Measurements from ENCODE around the gene ITCH. TPM values are rescaled to one million over a fixed set of nuclear protein-coding genes. Genes with fewer than 3 reads are reported as not detected.

Gene ITCH
- total and polyA plus RNA-seq, 2 of the 8 experiments (the other 6 are each of a cell fraction or from before 2014, with no cell fraction given): 3.9 to 45.2 TPM

DNA sequence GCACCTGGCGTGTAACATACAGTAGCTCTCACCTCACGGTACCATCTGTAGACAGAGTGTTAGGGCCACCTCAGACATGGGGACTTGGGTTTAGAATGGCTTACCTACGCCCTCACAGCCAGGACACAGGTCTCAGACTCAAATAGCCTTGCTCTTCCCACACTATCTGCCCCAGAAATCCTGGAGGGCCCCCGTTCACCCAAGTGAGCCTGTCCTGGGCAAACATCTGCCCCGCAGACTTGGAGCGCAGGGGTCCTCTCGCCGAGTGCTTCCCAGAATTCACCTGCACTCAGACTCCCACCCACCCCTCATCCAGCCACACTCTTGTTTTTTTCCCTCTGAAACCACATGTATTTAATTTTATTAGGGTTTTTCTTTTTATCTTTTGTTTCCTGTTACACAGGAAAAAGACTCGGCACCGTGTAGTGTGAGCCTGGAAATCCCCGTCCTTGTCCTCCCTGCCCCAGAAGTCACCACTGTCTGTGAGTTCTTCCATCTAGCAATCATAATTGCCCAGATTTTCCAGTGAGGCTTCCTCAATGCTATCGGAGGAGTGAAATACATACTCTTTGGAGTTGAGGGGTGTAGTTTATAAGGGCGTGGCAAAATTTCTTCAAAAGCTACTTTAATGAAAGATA is 178.3 kb downstream of the ITCH start (continued):
- TF ChIP-seq RFX5 (IDR thresholded peaks at IDR 0.05; ENCODE audit: borderline replicate concordance, low read depth, low read length) (no peak), CTBP2 (IDR thresholded peaks at IDR 0.05; ENCODE audit: borderline replicate concordance, insufficient read depth, insufficient read length, low read length) (no peak), MAFK (IDR thresholded peaks at IDR 0.05; ENCODE audit: low read depth, low read length) (no peak), KDM1A (IDR thresholded peaks at IDR 0.05; ENCODE audit: borderline replicate concordance, low read length) (no peak), SUZ12 (IDR thresholded peaks at IDR 0.05; ENCODE audit: low read length) (no peak), RAD21 (IDR thresholded peaks at IDR 0.05 in 1 of 2, conservative IDR thresholded peaks at IDR 0.05 in 1 of 2; ENCODE audit: low read depth in 2 of 2, low read length in 2 of 2) (no peak), EGR1 (IDR thresholded peaks at IDR 0.05; ENCODE audit: borderline replicate concordance, low read depth, low read length) (no peak), CHD2 (IDR thresholded peaks at IDR 0.05; ENCODE audit: low read length) (no peak), TAF1 (IDR thresholded peaks at IDR 0.05; ENCODE audit: low read depth, low read length) (no peak), RXRA (IDR thresholded peaks at IDR 0.05; ENCODE audit: insufficient read depth, low read depth, low read length) (no peak)
